HG03025 (cell line): ENCODE results near the gene ZNF654.
"Not testable (repeated sequence)": the region's sequence is repeated elsewhere in the genome, so short reads cannot be mapped to it uniquely, and the experiment has no call there.

Experiments
- ATAC-seq: cut with Tn5 transposase; IDR thresholded peaks from one replicate; pipeline ENCODE4 v1.9.1; 2021; ENCODE audit warnings: mild to moderate bottlenecking, moderate library complexity; ENCODE audit not compliant: unreplicated experiment, low FRiP score

Gene ZNF654

GRCh38 chr3:88058581-88059379, at the start of gene ZNF654, which contains the start of gene CGGBP1:
TSS of gene ZNF654 (plus strand) at chr3:88059255. CDS start at chr3:88059320, 65 bp downstream.
TSS of gene CGGBP1 (minus strand) at chr3:88059005. CDS start at chr3:88055976, 3,029 bp downstream.
- peak; percentile 97 for ATAC-seq

GRCh38 chr3:88010810-88011209, 48.2 kb upstream of the ZNF654 start:
- no peak for ATAC-seq

- no peak for ATAC-seq
These were observed 45.5 kb upstream of the ZNF654 start for GRCh38 chr3:88013592-88013991.

- ATAC-seq = not testable (repeated sequence)
These were observed 43.4 kb upstream of the ZNF654 start for GRCh38 chr3:88015656-88016055.

- no peak for ATAC-seq
These were observed 40.0 kb upstream of the ZNF654 start for GRCh38 chr3:88019024-88019423.

- ATAC-seq = no peak
These were observed 34.0 kb upstream of the ZNF654 start for GRCh38 chr3:88025001-88025552.

GRCh38 chr3:88028876-88029275, 30.2 kb upstream of the ZNF654 start:
- no peak for ATAC-seq

GRCh38 chr3:88030210-88030609, 28.8 kb upstream of the ZNF654 start:
- ATAC-seq = no peak

- ATAC-seq = peak; percentile 83
These were observed 27.4 kb upstream of the ZNF654 start for GRCh38 chr3:88031642-88032077.

- ATAC-seq = peak; percentile 23
These were observed 26.8 kb upstream of the ZNF654 start for GRCh38 chr3:88032245-88032644.

- no peak for ATAC-seq
These were observed 26.0 kb upstream of the ZNF654 start for GRCh38 chr3:88033079-88033478.

GRCh38 chr3:88033808-88034207, 25.2 kb upstream of the ZNF654 start:
- no peak for ATAC-seq

GRCh38 chr3:88034491-88035275, 24.4 kb upstream of the ZNF654 start:
- ATAC-seq = no peak

GRCh38 chr3:88036221-88036620, 22.8 kb upstream of the ZNF654 start:
- no peak for ATAC-seq

- no peak for ATAC-seq
These were observed 20.5 kb upstream of the ZNF654 start for GRCh38 chr3:88038566-88038965.

GRCh38 chr3:88040529-88040928, 18.5 kb upstream of the ZNF654 start:
- no peak for ATAC-seq

GRCh38 chr3:88041005-88041404, 18.1 kb upstream of the ZNF654 start:
- no peak for ATAC-seq

- no peak for ATAC-seq
These were observed 14.6 kb upstream of the ZNF654 start for GRCh38 chr3:88044411-88044810.

- ATAC-seq = no peak
These were observed 12.3 kb upstream of the ZNF654 start for GRCh38 chr3:88046766-88047165.

- ATAC-seq = no peak
These were observed 1.3 kb upstream of the ZNF654 start for GRCh38 chr3:88057630-88058305.

GRCh38 chr3:88058306-88058580, 812 bp upstream of the ZNF654 start:
- ATAC-seq = no peak
